ENCODE results near the gene NOL4. TPM values are rescaled to one million over a fixed set of nuclear protein-coding genes. Genes with fewer than 3 reads are reported as not detected.
"Not testable (repeated sequence)": the region's sequence is repeated elsewhere in the genome, so short reads cannot be mapped to it uniquely, and the experiment has no call there.

The NOL4 gene, protein sequence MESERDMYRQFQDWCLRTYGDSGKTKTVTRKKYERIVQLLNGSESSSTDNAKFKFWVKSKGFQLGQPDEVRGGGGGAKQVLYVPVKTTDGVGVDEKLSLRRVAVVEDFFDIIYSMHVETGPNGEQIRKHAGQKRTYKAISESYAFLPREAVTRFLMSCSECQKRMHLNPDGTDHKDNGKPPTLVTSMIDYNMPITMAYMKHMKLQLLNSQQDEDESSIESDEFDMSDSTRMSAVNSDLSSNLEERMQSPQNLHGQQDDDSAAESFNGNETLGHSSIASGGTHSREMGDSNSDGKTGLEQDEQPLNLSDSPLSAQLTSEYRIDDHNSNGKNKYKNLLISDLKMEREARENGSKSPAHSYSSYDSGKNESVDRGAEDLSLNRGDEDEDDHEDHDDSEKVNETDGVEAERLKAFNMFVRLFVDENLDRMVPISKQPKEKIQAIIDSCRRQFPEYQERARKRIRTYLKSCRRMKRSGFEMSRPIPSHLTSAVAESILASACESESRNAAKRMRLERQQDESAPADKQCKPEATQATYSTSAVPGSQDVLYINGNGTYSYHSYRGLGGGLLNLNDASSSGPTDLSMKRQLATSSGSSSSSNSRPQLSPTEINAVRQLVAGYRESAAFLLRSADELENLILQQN
- not detected for polyA plus RNA-seq (2013, experiment 1 of 2; ENCODE audit: insufficient read length)
- polyA plus RNA-seq (2013, experiment 2 of 2; ENCODE audit: insufficient read length) = 0.14 TPM

DNA sequence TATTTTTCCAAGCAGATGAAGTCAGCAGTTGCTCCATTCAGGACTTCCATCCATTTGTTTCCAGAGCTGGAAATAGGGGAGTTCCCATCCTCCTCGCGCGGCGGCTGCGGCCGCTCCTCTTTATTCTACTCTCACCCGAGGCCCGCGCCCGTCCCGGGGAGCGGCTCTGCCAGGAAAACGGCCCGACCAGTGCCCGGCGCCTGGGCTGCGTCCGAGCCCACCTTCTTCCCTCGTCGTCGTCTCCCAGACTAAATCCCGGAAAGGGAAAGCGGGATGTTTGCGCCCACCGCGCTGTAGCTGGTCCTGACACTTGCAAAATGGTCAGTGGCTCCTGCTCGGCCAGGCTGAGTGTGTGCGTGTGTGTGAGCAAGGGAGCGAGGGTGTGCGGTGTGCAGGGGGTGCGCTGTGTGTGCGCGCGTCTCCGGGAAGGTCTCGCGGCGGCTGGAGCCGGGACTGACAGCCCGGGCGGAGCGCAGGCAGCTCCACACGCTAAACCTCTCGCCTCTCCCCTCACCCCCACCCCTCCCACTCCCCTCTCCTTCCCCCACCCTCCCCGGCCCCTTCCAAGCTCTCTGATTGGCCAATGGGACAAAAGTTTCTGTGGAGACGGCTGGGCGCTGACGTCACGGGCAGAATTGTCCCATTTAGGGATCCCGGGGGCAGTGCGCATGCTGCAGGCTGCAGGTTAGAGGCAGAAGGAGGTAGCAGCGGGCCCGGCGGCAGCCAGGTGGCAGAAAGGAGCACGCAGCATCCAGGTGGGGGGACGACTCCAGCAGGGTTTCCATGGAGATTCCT, at the start of gene NOL4:
NOL4 (minus strand) TSS at position 491 of the 795 bp plus-strand sequence. CDS start 1,660 bp downstream, outside the sequence.
- peak; percentile 11 for DNase-seq

DNA sequence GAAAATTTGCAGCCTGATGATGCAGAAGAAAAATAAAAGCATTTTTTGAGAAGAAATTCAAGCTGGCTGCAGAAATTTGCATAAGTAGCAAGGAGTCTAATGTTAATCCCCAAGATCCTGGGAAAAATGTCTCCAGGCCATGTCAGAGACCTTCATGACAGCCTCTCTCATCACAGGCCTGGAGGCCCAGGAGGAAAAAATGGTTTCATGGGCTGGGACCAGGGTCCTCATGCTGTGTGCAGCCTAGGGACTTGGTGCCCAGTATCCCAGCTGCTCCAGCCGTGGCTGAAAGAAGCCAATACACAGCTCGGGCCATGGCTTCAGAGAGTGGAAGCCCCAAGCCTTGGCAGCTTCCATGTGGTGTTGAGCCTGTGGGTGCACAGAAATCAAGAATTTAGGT, 41.3 kb upstream of the NOL4 start:
- not testable (repeated sequence) for DNase-seq

DNA sequence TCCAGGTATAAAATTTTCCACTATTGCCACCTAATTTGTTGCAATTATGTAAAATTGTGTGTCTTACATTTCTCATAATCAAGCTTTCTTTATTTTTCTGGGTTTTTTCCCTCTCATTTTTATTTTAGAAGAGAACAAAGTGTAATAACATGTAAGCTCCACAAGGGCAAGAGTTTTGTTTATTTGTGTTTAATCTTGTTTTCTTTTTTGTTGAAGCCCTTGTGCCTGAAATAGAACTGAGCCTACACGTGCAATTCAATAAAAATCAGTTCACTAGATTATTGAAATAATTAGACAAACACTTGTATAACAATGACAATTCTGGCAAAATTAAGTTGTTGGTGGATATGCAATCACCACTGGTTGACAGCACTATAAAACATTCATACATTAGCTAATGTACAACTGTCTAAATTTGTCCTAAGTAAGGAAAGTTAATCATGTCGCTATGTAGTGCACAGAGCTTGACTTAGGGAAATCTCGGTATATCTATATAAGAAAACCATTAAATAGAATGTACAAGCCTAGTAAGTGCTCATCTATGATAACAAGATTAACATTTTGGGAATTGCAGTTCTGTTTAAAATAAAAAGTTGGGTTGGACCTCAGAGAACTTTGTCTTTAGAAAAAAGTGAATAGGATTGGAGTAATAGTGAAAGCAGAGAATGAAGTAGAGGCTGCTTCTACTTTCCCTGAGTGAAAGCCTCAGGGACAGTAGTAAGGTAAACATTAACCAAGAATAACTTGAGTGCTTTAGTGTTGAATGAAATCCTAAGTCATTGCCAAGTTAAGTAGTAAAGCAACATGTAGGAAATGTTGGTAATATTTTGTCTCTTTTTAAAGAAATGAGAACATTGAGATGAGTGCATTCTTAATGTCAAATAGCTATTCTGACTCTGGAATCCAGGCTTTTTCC, 37.4 kb upstream of the NOL4 start:
- no peak for DNase-seq

DNA sequence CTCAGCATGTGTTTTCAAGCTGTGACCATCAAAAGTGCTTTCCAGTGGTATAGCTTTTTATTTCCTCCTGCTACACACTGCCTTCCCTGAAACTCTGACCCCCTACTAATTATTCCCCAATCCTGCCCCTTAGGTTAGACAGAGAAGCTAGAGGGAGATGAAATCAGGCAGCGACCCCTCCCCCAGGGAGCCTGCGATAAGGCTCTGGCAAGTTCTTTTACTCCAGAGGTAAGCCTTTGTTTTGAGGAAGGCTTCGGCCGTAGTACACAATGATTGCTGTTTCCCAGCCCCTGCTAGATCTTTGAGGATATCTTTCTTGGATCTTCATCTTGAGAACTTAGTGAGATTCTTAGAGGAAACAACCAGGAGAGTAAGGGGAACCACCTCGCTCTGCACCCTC, 33.5 kb upstream of the NOL4 start:
- DNase-seq = no peak

DNA sequence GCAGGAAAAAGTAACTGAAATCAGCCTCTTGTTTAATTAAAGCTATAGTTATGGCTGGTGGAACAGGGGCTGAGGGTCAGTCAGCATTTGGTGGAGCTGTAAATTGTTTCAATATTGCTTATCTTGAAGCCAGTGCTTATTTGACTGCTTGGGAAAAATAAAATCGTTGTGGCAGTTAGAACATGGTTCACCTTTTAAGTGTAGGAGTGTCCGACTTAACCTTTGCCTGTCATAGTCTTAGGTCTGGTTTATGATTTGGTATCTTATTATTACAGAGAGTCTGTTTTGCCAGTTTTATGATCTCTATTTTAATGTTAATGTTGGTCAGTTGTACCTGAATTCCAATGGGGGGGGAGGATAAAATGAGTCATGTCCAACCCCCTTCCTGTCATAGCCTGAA, 27.2 kb upstream of the NOL4 start:
- DNase-seq = no peak

DNA sequence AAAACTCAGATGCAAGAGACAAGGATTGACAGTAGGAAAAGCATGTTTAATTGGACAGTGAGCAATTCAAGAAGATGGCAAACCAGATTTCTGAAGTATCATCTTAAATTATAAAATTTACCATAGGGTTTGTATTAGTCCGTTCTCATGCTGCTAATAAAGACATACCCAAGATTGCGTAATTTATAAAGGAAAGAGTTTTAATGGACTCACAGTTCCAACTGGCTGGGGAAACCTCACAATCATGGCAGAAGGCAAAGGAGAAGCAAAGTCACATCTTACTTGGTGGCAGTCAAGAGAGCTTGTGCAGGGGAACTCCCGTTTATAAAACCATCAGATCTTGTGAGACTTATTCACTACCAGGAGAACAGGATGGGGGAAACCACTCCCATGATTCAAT, 24.0 kb upstream of the NOL4 start:
- DNase-seq = no peak

DNA sequence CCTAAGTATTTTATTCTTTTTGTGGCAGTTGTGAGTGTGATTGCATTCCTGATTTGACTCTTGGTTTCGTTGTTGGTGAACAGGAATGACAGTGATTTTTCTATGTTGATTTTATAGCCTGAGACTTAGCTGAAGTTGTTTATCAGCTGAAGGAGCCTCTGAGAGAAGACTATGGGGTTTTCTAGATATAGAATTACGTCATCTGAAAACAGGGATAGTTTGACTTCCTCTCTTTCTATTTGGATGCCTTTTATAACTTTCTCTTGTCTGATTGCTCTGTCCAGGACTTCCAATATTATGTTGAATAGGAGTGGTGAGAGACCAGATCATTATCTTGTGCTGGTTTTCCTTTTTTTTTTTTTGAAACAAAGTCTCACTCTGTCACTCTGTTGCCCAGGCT, 18.0 kb upstream of the NOL4 start:
- no peak for DNase-seq

DNA sequence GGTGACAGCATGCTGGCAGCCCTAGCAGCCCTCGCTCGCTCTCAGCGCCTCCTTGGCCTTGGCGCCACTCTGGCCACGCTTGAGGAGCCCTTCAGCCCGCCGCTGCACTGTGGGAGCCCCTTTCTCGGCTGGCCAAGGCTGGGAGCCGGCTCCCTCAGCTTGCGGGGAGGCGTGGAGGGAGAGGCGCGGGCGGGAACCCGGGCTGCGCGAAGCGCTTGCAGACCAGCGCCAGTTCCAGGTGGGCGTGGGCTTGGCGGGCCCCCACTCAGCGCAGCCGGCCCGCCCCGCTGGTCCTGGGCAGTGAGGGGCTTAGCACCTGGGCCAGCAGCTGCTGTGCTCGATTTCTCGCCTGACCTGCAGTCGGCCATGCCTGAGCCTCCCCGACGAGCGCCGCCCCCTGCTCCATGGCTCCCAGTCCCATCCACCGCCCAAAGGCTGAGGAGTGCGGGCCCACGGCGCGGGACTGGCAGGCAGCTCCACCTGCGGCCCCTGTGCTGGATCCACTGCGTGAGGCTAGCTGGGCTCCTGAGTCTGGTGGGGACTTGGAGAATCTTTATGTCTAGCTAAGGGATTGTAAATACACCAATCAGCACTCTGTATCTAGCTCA, 9.2 kb upstream of the NOL4 start:
- not testable (repeated sequence) for DNase-seq

DNA sequence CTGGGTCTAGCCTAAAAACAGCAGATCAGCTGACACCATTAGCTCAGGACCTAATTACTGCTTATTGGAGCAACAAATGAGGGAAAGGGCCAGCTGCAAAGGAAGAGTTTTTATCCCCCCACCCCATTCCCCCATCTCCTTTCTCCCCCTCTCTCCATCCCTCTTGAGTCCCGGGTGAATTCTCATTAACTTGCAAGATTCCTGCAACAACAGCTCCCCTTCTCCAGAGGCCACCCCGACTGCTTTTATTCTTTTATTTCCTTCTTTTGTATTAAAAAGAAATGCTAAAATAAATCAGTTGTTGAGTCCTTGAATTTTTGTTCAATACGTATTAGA, 473 bp upstream of the NOL4 start:
- DNase-seq = no peak

DNA sequence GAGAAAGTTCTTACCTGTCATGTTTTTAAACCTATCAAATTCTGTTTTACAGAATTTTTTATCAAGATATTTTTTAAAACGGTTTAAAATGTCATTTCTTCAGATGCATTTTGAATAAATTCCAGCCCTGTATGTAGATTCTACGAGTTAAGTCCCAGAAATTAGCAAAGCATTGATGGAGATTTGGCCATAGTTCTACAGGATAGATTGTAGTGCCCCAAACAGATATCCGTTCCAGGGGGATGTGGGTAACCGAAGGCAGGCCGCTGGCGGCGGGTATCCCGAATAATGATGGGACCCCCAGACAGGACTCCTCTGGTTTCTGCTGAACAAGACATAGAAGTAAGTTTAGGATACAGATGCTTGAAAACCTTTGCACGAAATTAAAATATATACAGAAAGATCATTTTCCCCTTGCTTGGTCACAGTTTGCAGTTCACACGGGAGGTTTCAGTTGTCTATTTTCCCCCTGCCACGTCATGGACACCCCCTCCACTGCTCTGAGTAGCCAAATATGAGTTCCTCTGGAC, 755 bp downstream of the NOL4 start:
- DNase-seq = no peak

DNA sequence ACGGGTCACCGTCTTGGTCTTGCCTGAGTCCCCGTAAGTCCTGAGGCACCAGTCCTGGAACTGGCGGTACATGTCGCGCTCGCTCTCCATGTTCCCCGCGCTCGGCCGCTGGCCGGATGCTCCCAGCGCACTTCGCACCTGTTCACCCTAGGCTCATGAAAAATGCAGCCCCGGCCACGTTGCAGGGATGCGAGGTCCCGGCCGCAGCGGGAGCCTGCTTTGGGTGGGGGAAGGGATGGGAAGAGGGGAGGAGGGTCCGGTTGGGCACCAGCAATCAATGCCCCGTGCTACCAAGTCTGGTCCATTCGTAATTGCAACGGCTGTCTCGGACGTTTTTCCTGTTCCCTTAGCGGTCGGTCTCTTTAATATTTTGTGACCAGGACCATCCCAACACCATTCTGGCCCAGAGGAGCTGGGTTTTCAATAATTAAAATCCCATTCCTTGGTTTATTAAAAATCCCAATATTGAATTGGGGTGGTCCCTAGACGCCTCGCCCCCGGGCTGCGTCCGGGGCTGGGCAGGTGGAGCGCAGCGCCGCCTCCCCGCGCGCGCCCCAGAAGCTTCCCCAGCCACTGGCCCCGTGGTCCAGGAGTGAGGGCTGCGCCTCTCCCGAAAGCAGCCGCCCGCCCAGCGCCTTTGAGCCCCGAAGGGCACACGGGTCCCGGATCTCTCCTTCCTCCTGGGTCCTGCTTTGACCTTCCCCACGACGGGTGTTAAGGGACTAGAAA, 1.4 kb downstream of the NOL4 start:
- no peak for DNase-seq

DNA sequence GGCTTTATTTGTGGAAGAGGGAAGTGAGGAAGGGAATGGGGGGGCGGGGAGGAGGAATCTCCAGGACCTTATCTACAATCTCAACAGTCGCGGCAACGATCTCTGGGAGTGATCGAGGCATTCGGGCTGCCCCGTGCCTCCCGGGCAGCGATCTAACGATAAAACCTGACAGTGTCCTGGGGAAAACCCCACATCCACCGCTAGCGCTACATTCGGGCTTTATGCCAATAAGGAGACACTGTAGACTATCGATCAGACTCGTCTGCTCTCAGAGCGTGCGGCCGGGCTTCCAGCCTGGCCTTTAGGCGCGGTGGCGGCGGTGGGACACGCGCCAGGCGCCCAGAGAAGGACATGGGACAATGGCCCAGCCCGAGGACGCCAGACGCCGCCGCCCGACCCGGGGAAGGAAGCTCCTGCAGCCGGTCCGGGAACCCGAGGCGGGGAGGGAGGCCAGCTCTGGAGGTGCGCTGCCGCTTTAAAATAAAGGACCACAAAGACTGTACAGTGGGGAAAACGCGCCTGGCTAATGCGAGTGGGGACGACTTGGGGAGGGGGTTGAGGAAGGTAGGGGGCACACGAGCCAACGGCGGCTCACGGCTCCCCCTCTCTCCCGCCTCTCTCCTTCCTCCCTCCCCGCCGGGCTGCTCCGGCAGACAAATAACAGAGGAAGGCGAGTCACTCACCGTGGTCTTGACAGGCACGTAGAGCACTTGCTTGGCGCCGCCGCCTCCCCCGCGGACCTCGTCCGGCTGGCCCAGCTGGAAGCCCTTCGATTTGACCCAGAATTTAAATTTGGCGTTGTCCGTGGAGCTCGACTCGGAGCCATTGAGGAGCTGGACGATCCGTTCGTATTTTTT, 2.2 kb downstream of the NOL4 start:
- DNase-seq = no peak

DNA sequence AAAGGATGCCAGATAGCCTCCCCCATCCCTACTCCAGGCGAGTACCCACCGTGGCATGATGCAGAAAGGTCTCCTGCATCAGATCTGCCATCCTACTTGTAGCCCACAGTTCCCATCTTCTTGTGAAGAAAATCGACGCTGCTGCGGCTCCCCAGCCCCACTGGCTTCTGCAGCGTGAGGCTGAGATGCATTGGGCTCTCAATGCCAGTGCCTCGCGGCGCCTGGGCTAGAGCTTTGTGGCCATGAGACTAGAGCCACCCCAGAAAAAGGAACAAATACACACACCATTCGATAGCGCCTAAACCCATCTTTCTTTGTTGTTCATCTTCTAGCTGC, 2.8 kb downstream of the NOL4 start:
- DNase-seq = no peak

DNA sequence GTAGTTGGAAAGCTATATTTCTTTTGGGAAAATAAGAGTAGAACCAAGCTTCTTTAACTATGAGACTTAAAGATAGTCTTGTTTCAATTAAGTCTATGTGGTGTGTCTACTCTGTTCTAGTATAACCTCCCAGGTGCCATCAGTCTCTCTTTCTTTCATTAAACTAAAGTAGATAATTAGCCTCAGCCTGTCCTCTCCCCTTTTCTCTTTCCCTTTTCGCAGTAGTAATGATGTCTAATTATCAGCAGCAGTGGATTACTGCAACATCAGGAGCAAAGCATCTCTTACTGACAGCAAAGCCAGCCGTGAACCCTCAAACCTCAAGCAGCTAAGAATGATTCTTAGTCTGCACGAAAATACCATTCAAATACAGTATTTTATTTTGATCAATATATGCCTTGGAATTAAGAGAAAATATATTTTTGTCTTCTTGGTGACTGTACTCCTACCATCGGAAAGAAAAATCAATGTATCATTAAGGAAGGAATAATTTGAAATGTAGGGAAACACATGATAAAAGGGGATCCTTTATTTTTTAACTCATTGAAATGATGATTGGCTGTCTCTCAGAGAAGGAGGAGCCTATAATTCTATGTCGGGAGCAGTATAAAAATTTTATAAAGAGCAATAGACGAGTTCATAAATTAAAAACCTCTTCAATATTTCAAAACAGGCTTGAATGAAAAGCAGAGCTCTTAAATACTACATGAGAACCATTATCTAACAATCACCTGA, 4.5 kb downstream of the NOL4 start:
- DNase-seq = no peak

DNA sequence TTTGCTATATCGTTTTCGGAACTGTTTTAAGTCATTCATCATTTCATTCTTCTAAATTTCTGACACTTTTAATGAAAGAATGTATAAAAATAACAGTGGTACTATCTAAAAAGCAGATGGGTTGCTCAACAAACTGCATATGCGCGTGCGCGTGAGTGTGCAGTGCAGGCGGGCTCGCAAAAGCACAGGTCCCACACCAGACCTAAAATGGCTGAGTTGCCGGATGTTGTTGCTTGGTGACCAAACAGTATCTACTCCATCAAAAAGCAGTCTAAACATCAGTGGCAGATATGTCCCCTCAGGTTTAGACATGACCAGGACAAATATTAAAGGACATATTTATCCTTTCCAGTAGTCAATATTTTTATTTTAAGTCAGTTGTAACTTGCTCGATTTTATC, 5.1 kb downstream of the NOL4 start:
- no peak for DNase-seq

DNA sequence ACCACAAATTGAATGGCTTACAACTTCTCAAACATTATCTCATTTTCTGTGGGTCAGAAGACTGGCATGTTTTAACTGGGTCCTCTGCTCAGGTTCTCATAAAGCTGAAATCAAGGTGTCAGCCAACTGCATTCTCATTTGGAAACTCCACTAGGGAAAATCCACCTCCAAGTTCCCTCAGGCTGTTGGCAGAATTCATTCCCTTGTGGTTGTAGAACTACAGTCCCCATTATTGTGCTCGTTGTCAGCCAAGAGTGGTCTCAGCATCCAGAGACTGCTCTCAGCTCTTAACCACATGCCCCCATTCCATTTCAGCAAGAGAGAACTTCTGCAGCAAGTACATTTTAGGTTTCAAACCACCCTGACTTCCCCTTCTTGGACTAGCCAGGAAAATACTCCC, 12.2 kb downstream of the NOL4 start:
- no peak for DNase-seq

DNA sequence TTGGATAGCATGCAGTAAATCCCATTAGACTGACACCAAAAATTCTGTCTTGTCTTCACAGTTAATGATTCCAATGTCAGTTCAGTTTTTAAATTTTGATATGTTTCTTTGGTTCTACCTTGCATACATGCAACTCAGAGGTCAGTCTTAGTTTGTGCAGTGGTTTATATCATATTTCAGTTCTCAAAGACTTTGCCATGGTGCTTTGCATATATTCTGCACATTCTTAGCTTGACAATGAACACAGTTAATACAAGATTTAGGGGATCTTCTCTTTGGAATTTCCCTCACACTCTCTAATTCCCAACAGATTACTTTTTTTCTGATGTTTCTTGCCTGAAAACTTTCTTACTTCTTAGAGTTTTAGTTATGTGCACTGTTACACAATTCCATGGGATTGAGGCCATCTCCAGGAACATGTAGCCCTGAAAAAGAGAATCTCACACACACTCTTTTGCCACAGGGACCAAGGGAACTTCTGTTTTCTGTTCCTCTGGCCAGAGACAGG, 17.3 kb downstream of the NOL4 start:
- DNase-seq = no peak

DNA sequence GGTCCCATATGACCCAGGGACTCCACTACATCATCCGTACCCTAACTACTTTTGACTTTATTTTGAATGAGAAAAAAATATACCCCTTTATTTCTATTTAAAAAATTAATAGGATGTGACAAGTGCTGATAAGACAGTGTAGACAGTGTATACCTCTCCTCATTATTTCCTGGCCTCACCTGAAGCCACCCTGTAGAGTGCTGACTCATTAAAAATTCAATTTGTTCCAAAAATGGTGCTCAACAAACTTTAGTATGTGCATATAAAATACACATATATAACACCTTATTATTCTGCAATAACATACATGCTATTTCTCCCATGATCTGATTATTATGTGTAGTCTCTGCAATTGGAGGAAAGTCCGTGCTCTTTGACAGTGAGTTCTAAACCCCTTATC, 20.8 kb downstream of the NOL4 start:
- no peak for DNase-seq

DNA sequence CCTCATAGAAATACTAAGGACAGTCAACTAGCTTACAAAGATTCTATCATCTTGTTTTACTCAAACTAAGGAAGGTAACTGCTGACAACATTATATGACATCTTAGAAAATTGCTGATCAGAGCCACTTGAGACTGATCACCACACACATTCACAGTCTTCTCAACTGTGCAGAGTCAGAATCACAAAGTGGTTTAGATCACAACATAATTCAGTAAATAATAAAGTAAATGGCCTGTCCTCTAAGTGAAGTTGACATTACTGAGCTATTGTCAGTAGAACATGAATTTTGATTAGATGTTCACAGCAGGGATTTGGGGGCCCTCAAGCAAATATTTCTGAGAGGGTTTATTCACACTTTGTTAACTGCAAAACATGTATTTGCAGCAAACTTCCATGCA, 28.5 kb downstream of the NOL4 start:
- no peak for DNase-seq

Data from fibroblast of skin of scalp (primary cell).